Measurements from ENCODE around the gene DNAJC8. TPM values are rescaled to one million over a fixed set of nuclear protein-coding genes. Genes with fewer than 3 reads are reported as not detected.

The DNAJC8 gene, protein sequence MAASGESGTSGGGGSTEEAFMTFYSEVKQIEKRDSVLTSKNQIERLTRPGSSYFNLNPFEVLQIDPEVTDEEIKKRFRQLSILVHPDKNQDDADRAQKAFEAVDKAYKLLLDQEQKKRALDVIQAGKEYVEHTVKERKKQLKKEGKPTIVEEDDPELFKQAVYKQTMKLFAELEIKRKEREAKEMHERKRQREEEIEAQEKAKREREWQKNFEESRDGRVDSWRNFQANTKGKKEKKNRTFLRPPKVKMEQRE
- total RNA-seq: 66.2 TPM

DNA sequence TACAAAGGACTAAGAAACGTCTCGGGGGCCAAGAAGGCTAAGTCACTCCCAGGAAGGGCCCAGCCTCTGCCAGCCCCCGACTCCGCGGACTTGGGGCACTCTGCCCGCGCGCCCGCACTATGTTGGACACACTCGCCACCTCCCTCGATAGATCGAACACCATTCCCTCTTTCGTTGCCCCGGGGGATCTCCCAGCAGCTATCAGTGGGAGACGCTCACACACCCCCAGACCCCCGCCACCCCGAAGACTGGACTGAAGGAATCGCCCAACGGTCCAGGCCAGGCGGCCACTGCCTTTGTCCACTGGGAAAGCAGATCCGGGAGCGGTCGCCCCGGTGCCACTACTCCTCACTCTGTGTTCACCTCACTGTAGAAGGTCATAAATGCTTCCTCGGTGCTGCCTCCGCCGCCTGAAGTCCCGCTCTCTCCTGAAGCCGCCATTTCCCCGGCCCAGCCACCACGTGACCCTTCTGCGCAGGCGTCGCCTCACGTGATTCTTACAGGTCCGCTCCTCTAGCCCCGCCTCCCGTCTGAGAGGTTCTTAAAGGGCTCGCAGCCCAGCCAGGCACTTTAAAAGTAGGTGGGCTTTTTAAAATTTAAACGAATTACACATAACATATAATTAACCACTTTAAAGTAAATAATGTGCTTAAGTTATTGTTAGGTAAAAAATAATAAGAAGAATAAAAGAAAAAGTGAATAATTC lies at the start of gene DNAJC8:
Gene DNAJC8 (minus strand): TSS at position 472 of the 706 bp plus-strand sequence. CDS start 31 bp downstream, at position 441.
- intact Hi-C loops (cut with DNase I): no loop called here
- ATAC-seq (peak; percentile 88), DNase-seq (ENCODE audit: low spot score) (peak; percentile 97)

DNA sequence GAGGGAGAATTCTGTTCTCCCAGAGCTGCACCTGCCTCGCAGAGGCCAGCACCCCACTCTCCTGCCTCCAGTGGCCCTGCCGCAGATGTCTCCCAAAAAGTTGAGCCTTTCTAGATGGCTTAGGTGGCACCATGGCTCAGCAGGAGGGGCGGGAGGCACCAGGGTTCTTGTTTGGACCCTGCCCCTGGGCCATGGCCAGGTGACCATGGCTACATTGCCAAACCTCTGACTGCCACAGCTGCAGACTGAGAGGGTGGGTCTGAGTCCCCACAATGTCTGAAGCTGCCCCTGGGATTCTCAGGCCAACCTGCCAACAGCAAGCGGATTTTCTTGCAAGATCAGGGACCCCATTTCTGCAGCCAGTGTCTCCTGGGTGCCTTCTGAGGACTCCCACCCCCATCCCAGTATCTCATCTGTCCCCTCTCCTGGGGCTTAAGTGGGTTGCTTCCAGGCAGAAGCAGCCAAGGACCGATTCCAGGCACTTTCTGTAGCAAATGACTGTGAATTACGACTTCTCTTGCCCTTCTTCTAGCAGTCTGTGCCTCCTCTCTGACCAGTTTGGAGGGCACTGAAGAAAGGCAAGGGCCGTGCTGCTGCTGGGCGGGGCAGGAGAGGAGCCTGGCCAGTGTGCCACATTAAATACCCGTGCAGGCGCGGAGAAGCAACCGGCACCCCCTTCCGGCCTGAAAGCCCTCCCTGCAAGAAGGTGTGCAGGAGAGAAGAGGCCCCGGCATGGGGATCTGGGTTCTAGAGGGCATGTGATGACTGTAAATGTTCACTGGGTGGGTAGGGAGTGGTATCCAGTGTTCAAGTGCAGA lies 49.0 kb upstream of the DNAJC8 start:
- intact Hi-C loops (cut with DNase I): no loop called here
- DNase-seq (ENCODE audit: low spot score) (no peak), ATAC-seq (peak; percentile 58)

DNA sequence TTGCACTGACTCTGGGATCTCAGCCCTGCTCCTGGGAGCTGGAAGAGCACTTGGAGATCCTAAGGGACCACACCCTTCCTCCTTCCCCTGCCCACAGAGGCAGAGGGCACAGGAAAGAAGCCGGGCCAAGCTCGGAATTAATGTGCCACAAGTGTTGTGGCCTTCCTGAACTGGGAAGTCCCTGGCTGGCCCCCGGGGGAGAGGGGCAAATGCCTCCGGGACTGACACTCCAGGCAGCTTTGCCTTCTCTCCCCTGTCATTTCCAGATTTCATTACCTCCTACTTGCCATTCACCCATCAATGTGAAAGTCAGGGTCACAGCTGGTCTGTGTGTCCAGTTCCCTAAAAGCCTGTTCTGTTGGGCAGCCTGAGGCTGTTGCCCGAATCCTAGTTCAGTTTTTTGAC lies 48.1 kb upstream of the DNAJC8 start:
- no peak for DNase-seq (ENCODE audit: low spot score)
- intact Hi-C loops (cut with DNase I): no loop called here
- peak; percentile 38 for ATAC-seq

DNA sequence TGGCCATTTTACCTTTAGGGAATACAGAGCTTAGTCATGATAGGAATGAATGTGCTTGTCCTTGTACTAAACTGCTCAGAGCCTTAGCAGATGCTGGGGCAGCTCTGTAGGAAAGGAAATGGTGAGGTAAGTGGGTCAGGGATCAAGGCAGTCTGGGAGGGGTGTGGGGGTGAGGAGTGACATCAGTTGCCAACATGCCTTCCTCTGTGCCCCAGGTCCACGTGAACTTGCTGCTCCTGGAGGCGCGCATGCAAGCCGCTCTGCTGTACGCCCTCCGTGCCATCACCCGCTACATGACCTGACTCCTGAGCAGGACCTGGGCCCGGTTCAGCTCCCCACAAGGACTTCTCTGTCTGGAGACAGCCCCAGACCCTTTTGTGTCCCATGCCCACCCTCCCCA lies 47.7 kb upstream of the DNAJC8 start:
- DNase-seq (ENCODE audit: low spot score) (no peak), ATAC-seq (peak; percentile 23)
- intact Hi-C loops (cut with DNase I): no loop called here

DNA sequence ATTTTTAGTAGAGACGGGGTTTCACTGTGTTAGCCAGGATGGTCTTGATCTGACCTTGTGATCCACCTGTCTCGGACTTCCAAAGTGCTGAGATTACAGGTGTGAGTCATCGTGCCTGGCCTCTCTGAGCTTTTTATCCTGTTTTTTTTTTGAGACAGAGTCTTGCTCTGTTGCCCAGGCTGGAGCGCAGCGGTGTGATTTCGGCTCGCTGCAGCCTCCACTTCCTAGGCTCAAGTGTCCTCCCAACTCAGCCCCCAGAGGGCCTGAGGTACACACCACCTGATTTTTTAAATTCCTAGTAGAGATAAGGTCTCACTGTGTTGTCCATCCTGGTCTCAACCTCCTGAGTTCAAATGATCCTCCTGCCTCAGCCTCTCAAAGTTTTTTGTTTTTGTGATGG lies 46.9 kb upstream of the DNAJC8 start:
- ATAC-seq: no peak
- intact Hi-C loops (cut with DNase I): no loop called here

DNA sequence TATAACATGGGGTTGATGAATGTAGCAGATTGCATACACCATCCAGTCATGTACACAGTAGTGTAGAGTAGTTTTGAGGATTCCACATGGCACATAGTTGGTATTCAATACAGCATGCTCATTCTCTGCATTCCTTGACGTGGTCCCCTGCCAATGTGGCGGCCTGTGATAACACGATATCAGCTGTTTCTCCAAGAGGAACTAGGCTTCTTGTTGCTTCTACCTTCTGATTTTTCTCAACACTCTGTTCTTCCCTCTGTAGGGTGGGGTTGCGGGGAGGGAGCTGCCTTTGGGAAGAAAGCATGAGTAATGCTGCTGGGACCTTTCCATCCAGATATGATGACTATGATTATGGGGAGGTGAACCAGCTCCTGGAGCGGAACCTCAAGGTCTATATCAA lies 45.9 kb upstream of the DNAJC8 start:
- intact Hi-C loops (cut with DNase I): no loop called here
- DNase-seq (ENCODE audit: low spot score) (no peak), ATAC-seq (no peak)

More for the DNA sequence above, 46.9 kb upstream of the DNAJC8 start:
- no peak for DNase-seq (ENCODE audit: low spot score)

DNA sequence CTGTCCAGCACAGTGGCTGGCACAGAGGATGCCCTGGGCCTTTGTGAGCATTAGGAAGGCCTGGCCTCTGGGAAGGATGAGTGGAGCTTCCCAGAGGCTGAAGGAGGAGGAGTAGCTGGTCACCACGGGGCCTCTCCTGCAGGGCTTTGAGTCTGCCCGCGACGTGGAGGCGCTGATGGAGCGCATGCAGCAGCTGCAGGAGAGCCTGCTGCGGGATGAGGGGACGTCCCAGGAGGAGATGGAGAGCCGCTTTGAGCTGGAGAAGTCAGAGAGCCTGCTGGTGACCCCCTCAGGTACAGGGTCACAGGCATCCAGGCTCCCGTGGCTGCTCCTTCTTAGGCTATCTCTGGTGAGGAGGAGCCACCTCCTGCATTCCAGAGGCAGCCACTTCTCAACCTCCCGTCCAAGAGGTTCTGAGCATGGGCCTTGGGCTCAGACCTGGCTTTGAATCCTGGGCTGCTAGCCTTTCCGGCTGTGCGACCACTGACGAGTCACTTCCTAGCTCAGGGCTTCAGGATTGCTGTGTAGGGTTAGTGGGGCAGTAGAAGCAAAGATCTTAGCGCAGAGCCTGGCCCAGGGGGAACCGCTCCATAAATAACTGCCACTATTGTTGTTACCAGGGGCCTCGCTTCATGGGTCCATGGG lies 40.5 kb upstream of the DNAJC8 start:
- intact Hi-C loops (cut with DNase I): no loop called here

DNA sequence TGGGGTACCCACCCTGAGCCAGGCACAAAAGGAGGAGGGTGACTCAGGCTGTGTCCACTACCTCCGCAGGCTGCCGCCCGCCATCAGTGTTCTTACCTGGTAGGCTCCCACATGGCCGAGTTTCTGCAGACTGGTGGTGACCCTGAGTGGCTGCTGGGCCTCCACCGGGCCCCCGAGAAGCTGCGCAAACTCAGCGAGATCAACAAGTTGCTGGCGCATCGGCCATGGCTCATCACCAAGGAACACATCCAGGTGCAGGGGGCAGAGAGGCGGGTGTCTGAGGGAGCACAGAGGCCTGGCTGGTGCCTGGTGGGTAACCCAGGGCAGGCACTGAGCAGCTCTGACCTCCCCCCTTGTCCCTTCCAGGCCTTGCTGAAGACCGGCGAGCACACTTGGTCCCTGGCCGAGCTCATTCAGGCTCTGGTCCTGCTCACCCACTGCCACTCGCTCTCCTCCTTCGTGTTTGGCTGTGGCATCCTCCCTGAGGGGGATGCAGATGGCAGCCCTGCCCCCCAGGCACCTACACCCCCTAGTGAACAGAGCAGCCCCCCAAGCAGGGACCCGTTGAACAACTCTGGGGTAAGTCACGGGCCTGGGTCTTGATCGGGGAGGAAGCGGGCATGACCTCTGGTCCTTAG lies 39.5 kb upstream of the DNAJC8 start:
- no peak for ATAC-seq

More for the DNA sequence above, 40.5 kb upstream of the DNAJC8 start:
- DNase-seq (ENCODE audit: low spot score): no peak
- no peak for ATAC-seq

DNA sequence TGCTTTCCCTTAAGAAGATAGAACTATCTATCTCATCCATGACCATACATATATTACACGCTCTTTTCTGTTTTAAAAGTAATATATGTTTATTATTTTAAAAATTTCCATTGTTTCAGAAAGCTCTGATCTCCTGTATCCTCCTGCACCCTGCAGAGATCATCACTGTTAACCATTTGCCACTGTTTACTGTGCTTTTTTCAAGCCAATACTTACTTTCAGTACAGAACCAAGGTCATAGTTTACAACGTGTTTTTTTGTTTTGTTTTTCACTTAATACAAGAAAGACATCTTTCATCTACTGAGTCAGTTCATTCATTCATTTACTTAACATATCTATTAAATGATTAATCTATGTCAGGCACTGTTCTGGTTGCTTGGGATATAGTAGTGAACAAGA lies 36.7 kb upstream of the DNAJC8 start:
- DNase-seq (ENCODE audit: low spot score) (no peak), ATAC-seq (no peak)
- intact Hi-C loops (cut with DNase I): no loop called here

More for the DNA sequence above, 39.5 kb upstream of the DNAJC8 start:
- no peak for DNase-seq (ENCODE audit: low spot score)
- intact Hi-C loops (cut with DNase I): no loop called here

DNA sequence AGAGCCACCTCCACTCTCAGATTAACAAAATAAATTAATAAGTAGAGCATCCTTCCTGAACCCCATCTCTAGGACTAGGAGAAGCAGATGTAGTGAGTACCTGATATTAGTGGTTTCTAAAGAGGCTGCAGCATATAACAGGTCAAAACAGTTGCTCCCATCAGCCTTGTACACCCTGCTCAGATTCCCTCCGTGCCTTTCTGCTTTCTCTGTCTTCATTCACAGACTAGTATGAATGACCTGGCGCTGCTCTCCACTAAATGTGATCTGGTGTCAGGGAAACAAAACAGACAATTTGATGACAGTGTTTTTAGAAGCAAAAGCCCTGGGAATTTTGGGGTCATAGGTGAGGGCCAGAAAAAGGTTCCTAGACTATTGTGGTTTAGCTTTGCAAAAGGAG lies 34.8 kb upstream of the DNAJC8 start:
- ATAC-seq (no peak), DNase-seq (ENCODE audit: low spot score) (no peak)
- intact Hi-C loops (cut with DNase I): no loop called here

DNA sequence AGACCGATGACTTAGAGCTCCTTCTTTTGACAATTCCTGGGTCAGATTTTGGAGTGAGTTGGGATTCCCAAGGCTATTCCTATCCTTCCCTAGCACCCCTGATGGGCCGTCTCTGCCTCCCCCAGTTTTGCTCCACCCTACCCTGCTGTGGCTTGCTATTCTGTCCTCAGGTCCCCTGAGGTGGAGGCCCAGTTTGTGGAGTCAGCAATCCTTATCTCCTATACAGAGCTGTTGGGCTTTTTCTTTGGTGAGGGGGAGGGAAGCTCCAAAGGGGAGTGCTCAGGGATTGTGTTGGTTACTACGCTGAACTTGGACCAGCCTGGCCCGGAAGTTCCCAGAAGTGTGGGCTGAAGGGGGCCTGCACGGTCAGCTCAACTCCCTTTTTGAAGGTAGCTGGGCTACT lies 34.1 kb upstream of the DNAJC8 start:
- intact Hi-C loops (cut with DNase I): no loop called here
- no peak for DNase-seq (ENCODE audit: low spot score)
- no peak for ATAC-seq

DNA sequence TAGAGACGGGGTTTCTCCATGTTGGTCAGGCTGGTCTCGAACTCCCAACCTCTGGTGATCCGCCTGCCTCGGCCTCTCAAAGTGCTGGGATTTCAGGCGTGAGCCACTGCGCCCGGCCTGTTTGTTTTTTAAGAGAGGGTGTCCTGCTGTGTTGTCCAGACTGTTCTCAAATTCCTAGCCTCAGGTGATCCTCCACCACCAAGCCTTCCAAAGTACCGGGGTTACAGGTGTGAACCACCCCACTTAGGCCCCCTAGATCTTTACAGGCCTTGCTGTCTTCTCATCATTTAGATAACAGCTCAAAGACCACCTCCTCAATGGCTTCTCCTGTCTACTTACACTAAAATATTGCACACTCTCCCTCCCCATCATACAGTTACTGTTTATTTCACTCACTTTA lies 32.7 kb upstream of the DNAJC8 start:
- DNase-seq (ENCODE audit: low spot score) (no peak), ATAC-seq (no peak)
- intact Hi-C loops (cut with DNase I): no loop called here

DNA sequence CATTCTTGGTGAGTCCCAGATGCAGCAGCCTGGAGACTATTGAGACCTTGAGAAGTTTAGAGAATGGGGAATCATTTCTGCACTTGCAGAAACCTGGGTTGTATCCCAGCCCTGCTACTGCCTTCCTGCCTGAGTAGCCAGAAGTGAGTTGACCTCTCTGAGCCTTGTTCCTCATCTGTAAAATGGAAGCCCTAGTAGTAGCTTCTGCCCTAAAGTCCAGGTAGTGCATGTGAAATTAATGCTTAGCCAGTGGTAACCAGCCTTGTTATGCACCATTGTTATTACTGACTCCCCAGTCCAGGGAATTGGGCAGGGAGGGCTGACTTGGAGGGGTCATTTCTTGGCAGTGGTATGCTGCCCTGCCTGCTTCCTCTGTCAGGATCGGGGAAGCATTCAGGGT lies 32.1 kb upstream of the DNAJC8 start:
- no peak for DNase-seq (ENCODE audit: low spot score)
- intact Hi-C loops (cut with DNase I): no loop called here
- no peak for ATAC-seq

DNA sequence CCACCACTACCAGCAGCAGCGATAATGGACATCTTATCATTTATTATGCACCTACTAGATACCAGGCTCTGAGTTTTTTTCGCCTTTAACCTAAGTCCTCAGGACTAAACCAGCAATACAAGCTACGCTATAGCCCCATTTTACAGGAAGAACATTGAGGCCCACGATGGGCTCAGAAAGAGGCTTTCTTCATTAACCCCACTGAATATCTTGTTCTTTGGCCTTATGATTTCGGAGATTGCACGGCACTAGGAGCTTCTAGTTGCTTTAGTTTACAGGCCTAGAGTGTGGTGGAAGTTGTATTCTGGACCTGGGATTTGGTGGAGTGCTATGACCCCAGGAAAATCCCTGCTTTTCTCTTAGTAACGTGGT lies 28.0 kb upstream of the DNAJC8 start:
- DNase-seq (ENCODE audit: low spot score) (no peak), ATAC-seq (no peak)
- intact Hi-C loops (cut with DNase I): no loop called here

DNA sequence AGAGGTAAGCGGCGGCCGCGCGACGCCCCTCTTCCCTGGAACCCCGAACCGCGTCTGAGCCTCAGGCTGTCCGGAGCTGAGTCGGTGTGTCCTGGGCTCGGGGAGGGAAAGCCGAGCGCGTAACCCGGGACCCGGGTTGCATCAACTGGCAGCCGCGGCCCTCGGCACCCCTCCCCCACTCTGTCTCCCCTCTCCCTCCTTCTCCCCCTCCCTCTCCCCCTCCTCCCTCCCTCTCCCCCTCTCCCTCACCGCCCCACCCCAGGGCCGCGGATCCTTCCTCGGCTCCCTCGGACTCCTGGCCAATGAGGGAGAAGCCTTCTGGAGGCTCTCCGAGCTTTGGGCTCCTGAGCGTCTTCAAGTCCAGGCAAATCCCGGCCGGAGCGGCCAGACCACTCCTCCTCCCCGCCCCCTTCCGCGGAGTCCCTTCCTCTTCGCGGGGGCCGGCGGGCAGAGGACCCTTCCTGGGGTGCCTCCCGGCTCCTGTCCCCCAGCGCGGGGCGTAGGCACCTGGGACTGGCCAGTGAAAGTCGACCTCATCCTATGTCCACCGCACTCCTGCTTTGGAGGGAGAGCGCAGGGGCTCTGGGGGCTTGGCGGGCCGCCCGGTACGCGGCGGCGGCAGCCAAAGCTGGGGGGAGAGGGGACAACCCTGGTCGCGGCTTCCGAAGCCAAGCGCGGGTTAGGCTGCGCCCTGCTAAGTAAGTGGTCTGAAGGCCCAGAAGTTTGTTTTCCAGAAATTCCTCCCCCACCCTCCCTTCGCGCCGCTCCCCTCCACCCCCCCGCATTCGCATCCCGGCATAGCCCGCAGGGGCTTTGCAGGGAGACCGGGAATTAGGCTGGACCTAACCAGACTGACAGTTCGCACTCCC lies 27.3 kb upstream of the DNAJC8 start:
- ATAC-seq: peak; percentile 69
- DNase-seq (ENCODE audit: low spot score): peak; percentile 85
- intact Hi-C loops (cut with DNase I): no loop called here

DNA sequence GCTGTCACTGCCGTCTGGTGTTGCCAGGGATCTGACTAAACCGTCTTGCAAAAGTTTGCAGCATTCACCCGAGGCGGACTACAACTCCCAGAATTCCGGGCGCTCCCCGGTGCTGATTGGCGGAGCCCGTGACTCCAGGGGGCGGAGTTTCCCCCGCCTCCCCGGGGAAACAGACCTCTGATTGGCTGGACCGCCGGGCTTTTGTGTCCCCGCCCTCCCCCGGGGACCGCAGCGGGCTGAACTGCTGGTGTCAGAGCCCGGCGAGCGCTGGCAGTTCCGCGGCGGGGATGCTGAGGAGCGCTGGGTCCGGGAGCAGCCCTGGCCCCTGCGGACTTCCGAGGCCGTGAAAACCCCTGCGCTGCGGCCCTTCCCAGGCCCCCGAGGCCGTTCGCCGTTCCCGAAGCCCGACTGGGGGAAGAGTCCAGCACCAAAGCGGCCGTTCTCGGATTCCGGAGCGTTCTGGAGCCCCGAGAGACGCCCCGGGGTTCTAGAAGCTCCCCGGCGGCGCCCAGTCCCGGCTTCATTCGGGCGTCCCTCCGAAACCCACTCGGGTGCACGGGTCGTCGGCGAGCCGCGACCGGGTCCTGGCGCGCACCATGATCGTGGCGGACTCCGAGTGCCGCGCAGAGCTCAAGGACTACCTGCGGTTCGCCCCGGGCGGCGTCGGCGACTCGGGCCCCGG lies 26.6 kb upstream of the DNAJC8 start, which contains the start of gene SESN2:
Gene SESN2 (plus strand): TSS at position 267 of the 682 bp plus-strand sequence. CDS start 330 bp downstream, at position 597.
- intact Hi-C loops (cut with DNase I): no loop called here
- ATAC-seq (peak; percentile 99), DNase-seq (ENCODE audit: low spot score) (peak; percentile 100)

DNA sequence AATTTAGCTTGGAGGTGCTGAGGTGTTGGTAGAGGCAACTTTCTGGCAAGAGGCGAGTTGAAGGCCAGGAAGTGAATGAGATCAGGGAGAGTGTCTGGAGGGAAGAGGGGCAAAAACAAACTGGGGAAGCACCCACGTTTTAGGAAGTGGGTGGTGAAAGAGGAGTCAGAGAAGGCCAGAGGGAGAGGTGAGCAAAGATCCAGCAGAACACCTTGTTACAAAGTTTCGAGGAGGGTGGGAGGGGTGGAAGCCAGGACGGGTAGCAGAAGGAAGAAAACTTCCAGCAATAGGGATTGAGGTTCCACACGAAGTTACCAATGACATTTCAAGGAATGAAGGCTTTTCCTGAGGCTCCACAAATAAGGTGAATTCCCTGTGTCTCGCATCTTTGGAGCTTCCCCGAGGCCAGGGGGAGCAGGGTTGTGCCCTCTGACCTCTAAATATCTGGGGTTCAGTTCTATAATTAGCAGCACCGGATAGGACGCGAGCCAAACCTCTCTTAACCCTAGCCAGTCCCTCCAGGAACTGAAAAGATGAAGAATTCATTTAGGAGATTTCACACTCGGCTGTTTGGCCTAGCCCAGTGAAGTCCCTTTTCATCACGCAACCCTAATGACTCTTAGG lies 25.9 kb upstream of the DNAJC8 start:
- ATAC-seq: no peak
- DNase-seq (ENCODE audit: low spot score): no peak
- intact Hi-C loops (cut with DNase I): no loop called here

All from sciatic nerve (tissue), 2 donors.